Measurements from ENCODE around the gene SSPN. TPM values are rescaled to one million over a fixed set of nuclear protein-coding genes. Genes with fewer than 3 reads are reported as not detected.

SSPN gene, protein sequence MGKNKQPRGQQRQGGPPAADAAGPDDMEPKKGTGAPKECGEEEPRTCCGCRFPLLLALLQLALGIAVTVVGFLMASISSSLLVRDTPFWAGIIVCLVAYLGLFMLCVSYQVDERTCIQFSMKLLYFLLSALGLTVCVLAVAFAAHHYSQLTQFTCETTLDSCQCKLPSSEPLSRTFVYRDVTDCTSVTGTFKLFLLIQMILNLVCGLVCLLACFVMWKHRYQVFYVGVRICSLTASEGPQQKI
- total RNA-seq = not detected

DNA sequence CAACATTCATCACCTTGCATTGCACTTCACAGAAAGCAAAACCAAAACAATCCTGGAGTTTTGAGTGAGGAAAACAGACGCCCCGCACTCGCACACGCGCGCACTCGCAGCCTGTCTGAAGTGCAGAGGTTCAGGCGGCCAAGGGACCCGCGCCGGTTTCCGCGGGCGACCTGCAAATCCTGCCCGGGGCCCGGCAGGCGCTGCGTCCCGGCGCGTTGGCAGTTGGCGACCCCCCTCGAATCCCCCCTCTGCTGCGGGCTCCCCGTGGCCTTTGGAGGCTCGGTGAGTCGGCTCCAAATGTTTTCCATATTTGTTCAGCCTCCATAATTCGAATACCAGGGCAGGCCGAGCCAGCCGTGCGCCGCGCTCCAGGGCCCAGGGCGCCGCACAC lies at the start of gene SSPN:
SSPN (plus strand) TSS at position 324 of the 391 bp plus-strand sequence. CDS start 100 bp downstream, outside the sequence.
- Mint-ChIP-seq H3K4me1 (peaks cover 7% of the 10 kb centered on the region), H3K27ac (no peak within 1 kb of the TSS), H3K9me3 (no peaks in the 10 kb centered on the region), H3K4me3 (peak within 1 kb of the TSS; percentile 56), H3K36me3 (ENCODE audit: low read depth) (no peaks in the 10 kb centered on the region), H3K27me3 (peaks cover 64% of the 10 kb centered on the region)
- POLR2A ChIA-PET = no interaction called here
- CTCF ChIA-PET = no interaction called here
- DNase-seq = no peak

GRCh38 chr12:26148291-26148690 lies 47.1 kb upstream of the SSPN start:
- Mint-ChIP-seq H3K27me3 (peaks cover 35% of the 10 kb centered on the region), H3K36me3 (ENCODE audit: low read depth) (no peaks in the 10 kb centered on the region), H3K4me3 (no peak overlapping the region), H3K27ac (no peak overlapping the region), H3K9me3 (no peaks in the 10 kb centered on the region), H3K4me1 (no peaks in the 10 kb centered on the region)
- no peak for DNase-seq
- CTCF ChIA-PET = no interaction called here
- POLR2A ChIA-PET = no interaction called here

GRCh38 chr12:26149968-26150500 lies 45.3 kb upstream of the SSPN start:
- Mint-ChIP-seq H3K9me3 (no peaks in the 10 kb centered on the region), H3K27me3 (peaks cover 34% of the 10 kb centered on the region), H3K36me3 (ENCODE audit: low read depth) (no peaks in the 10 kb centered on the region), H3K27ac (no peak overlapping the region), H3K4me3 (no peak overlapping the region), H3K4me1 (no peaks in the 10 kb centered on the region)
- DNase-seq = no peak
- ChIA-PET POLR2A (no interaction called here), CTCF (no interaction called here)

- DNase-seq = no peak
- Mint-ChIP-seq H3K9me3 (no peaks in the 10 kb centered on the region), H3K27me3 (peaks cover 39% of the 10 kb centered on the region), H3K4me1 (no peaks in the 10 kb centered on the region), H3K4me3 (no peak overlapping the region), H3K27ac (no peak overlapping the region), H3K36me3 (ENCODE audit: low read depth) (no peaks in the 10 kb centered on the region)
- ChIA-PET POLR2A (no interaction called here), CTCF (no interaction called here)
Observed at GRCh38 chr12:26150736-26151450, 44.5 kb upstream of the SSPN start.

DNA sequence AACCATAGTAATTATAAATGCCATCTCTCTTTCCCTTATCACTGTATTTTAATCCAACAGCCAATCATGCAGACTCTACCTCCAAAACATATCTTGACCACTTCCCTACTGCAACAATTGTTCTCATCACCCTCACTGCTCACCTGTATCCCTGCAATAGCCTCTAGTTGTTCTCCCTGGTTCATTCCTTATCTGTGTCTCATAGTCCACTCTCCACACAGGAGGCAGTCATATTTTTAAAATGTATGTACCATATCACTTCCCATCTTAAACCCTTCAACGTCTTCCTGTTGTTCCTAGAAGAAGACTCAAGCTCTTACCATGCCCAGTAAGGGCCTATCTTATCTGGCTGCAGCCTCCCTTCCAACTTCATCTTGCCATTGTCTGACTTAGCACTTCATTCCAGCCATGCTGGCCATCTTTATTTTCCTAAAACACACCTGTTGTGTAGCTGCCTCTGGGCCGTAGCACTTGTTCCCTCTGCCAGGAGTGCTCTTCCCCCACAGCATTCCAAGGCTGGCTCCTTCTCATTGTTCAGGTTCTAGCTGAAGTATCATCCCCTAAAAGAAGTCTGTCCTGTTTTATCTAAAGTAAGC lies 42.8 kb upstream of the SSPN start:
- no peak overlapping the region for H3K4me3 Mint-ChIP-seq

DNA sequence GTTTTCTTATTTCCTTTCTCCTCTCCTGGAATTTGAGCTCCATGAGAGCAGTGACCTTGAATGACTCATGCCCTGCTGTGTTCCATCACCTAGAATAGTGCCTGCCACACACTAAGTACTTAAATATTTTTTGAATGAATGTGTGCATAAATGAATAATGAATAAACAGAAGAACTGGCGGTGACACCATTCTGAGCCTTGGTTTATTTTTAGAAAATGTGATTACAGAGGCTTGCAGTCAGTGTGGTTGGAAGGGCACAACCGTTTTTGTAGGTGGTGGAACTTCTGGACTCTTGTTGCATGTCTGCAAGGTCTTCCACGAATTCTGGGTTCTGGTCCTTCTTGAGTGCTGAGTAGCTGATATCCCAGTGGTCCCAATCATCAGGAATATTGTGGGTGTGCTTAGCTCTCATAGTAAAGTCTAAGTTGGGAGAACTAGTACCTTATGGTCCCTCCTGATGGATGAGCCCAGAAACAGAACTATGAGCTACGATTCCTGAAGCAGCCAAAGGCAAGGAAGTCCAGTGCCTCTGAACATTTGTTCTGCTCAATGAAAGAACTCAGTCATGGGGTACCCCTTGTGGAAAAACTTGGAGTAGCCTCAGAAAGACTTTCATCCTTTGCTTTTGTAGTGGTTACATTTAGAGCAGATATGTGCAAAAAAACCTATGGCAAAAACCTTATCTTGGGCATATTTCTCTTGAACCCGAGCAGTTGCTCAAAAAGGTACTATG lies 41.8 kb upstream of the SSPN start:
- POLR2A ChIA-PET = no interaction called here
- H3K27me3 Mint-ChIP-seq = peaks cover 35% of the 10 kb centered on the region
- CTCF ChIA-PET = no interaction called here

More for the DNA sequence above, 42.8 kb upstream of the SSPN start:
- Mint-ChIP-seq H3K27ac (no peak overlapping the region), H3K36me3 (ENCODE audit: low read depth) (no peaks in the 10 kb centered on the region), H3K27me3 (peaks cover 37% of the 10 kb centered on the region), H3K9me3 (no peaks in the 10 kb centered on the region), H3K4me1 (no peaks in the 10 kb centered on the region)
- CTCF ChIA-PET = no interaction called here
- DNase-seq = no peak
- POLR2A ChIA-PET = no interaction called here

DNA sequence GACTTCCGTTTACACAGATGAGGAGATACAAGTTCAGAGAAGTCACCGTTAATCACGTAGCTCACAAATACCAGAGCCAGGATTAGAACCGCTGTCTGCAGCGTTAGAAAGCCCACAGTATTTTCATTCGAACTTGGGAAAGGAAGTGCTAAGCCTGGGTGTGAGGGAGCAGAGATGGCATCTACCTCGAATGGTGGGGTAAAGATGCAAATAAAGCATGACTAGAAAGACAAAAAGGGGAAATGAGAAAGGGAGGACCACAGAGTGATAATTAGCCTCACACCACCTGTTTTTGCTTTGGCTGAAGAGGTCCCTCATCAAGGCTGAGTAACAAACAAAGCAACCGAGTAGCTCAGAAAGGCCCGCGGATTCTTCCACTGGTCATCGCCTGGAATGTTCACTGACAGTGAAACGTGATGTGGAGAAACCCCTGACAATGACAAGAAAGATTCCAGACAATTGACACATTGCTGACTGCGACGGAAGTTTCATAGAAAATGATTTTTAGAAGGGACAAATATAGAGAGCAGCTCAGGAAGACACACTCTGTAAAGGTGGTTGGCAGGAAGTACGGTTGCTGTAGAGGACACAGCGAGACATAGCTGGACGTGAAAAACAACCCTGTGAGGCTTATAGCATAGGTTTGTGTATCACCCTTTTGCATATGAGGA lies 39.0 kb upstream of the SSPN start:
- Mint-ChIP-seq H3K4me1 (no peaks in the 10 kb centered on the region), H3K27ac (no peak overlapping the region), H3K27me3 (peaks cover 35% of the 10 kb centered on the region), H3K9me3 (no peaks in the 10 kb centered on the region), H3K36me3 (ENCODE audit: low read depth) (no peaks in the 10 kb centered on the region), H3K4me3 (no peak overlapping the region)
- POLR2A ChIA-PET = no interaction called here
- CTCF ChIA-PET = no interaction called here
- no peak for DNase-seq

More for the DNA sequence above, 41.8 kb upstream of the SSPN start:
- no peak overlapping the region for H3K4me3 Mint-ChIP-seq
- H3K4me1 Mint-ChIP-seq = no peaks in the 10 kb centered on the region
- H3K9me3 Mint-ChIP-seq = no peaks in the 10 kb centered on the region
- no peak for DNase-seq
- H3K27ac Mint-ChIP-seq = no peak overlapping the region
- no peaks in the 10 kb centered on the region for H3K36me3 Mint-ChIP-seq (ENCODE audit: low read depth)

DNA sequence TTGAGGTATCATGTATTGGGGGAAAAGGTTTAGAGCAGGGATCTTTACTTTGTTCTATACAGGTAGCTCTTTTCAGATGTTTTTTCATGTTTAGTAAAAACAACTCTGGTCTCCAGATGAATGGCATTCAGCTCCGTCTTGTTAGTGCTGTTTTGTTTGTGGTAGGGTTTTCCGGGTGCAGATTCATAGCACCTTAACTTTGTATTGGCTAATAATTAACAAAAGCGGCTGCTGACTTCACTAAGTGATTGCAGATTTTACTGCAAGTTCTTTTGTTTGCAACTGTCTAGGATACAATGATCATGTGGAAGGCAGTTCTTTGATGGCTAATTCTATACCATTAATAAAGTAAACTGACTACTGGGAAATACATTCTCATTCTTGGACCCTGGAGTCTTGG lies 38.4 kb upstream of the SSPN start:
- CTCF ChIA-PET = no interaction called here
- H3K27me3 Mint-ChIP-seq = peaks cover 34% of the 10 kb centered on the region
- no peak for DNase-seq
- no peak overlapping the region for H3K27ac Mint-ChIP-seq
- H3K36me3 Mint-ChIP-seq (ENCODE audit: low read depth) = no peaks in the 10 kb centered on the region
- H3K4me1 Mint-ChIP-seq = no peaks in the 10 kb centered on the region
- H3K4me3 Mint-ChIP-seq = no peak overlapping the region
- H3K9me3 Mint-ChIP-seq = no peaks in the 10 kb centered on the region
- POLR2A ChIA-PET = no interaction called here

DNA sequence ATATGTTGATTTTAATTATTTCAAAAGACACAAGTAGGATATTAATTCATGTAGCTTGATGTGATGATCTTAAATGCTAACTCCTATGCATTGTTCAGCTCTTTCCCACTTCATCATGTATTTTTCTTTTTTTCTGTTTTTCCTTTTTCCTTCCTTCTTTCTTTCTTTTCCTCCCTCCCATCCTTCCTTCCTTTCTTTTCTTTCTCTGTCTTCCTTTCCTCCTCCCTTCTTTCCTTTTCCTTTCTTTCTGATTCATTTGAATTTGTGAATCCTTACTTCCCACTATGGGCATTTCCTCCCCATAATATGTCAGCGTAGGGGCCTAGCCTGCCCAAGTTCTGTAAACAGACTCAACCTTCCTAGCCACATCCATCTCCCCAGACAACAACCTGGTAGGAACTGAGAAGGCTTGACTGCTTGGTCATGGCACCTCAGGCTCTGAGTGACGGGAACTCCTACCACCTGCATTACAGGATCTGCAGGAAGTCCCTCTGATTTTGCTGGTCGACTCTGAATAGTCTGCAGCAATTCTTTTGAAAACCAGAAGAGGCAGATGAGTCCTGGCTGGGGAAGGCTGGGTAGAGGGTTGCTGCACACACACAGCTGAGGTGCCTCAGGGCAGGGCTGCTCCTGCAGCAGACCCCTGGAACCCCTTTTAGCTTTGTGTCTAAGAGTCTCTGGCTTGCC lies 37.2 kb upstream of the SSPN start:
- no peak overlapping the region for H3K4me3 Mint-ChIP-seq
- no peaks in the 10 kb centered on the region for H3K4me1 Mint-ChIP-seq
- ChIA-PET POLR2A (no interaction called here), CTCF (no interaction called here)
- no peaks in the 10 kb centered on the region for H3K9me3 Mint-ChIP-seq
- DNase-seq = no peak
- H3K27me3 Mint-ChIP-seq = peaks cover 35% of the 10 kb centered on the region
- no peaks in the 10 kb centered on the region for H3K36me3 Mint-ChIP-seq (ENCODE audit: low read depth)
- H3K27ac Mint-ChIP-seq = no peak overlapping the region

DNA sequence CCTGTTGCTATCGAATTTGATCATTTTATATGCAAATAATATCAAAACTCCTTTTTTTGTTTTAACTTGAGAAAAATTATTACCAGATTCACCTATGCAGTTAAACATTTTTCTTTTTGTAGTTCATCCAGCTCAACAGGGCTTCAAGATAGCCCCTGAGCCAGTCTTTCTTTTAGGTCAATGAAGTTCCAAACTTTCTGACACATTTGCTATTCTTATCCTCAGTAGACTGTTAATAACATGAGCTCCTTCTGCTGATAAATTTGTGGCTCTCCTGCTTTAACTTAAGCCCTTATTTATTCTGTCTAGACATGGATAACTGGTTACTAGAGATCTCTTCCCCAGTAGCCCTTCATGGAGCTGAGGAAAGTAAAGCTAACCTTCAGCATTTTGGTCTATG lies 33.2 kb upstream of the SSPN start:
- Mint-ChIP-seq H3K36me3 (ENCODE audit: low read depth) (no peaks in the 10 kb centered on the region), H3K27ac (no peak overlapping the region), H3K4me1 (no peaks in the 10 kb centered on the region), H3K9me3 (no peaks in the 10 kb centered on the region), H3K4me3 (no peak overlapping the region), H3K27me3 (peaks cover 28% of the 10 kb centered on the region)
- ChIA-PET CTCF (no interaction called here), POLR2A (no interaction called here)
- no peak for DNase-seq

- ChIA-PET POLR2A (no interaction called here), CTCF (interaction anchor here (0.6 kb wide), 1 partner anchor 73 kb away, joined by 6 read pairs; no protein-coding TSS in a partner anchor)
- Mint-ChIP-seq H3K4me3 (no peak overlapping the region), H3K9me3 (no peaks in the 10 kb centered on the region), H3K27ac (no peak overlapping the region), H3K27me3 (peaks cover 32% of the 10 kb centered on the region), H3K4me1 (no peaks in the 10 kb centered on the region), H3K36me3 (ENCODE audit: low read depth) (no peaks in the 10 kb centered on the region)
- no peak for DNase-seq
Observed at GRCh38 chr12:26162905-26163304, 32.5 kb upstream of the SSPN start.

DNA sequence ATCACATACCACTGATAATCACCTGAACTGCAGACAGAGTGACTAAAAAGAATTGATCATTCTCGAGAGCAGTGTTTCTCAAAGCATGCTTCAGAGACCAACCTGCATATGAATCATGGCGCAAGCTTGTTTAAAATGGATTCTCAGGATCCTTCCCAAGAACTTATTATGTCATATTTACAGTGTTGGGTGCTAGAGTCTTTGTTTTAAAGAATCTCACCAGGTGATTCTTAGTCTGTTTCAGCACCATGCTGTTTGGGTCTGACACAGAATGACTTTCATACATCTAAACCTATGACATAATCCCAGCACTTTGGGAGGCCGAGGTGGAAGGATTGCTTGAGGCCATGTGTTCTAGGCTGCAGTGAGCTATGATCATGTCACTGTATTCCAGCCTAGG lies 31.3 kb upstream of the SSPN start:
- CTCF ChIA-PET = no interaction called here
- Mint-ChIP-seq H3K36me3 (ENCODE audit: low read depth) (no peaks in the 10 kb centered on the region), H3K4me3 (no peak overlapping the region), H3K4me1 (no peaks in the 10 kb centered on the region), H3K9me3 (no peaks in the 10 kb centered on the region), H3K27ac (no peak overlapping the region), H3K27me3 (peaks cover 32% of the 10 kb centered on the region)
- DNase-seq = no peak
- POLR2A ChIA-PET = no interaction called here
